Progenitor cell of endocrine pancreas (in vitro differentiated cells): ENCODE results near the gene RECQL5. TPM values are rescaled to one million over a fixed set of nuclear protein-coding genes. Genes with fewer than 3 reads are reported as not detected.
A peak's percentile ranks its signal among the peaks of the same experiment; 100 is the strongest.

Source experiments
- DNase-seq: peaks from one replicate; pipeline ENCODE4 v3.0.0; 2021; ENCODE audit warnings: low spot score; ENCODE audit not compliant: unreplicated experiment
- H3K27ac Mint-ChIP-seq: 2 replicates; pipeline ENCODE4 v1.8.0; 2021; ENCODE audit warnings: mild to moderate bottlenecking, moderate library complexity, mixed read lengths
- H3K27me3 Mint-ChIP-seq: 2 replicates; pipeline ENCODE4 v1.8.0; 2021; ENCODE audit warnings: mixed read lengths
- H3K36me3 Mint-ChIP-seq: 2 replicates; pipeline ENCODE4 v1.8.0; 2022; ENCODE audit warnings: mixed read lengths; ENCODE audit not compliant: insufficient read depth
- H3K4me1 Mint-ChIP-seq: 2 replicates; pipeline ENCODE4 v1.8.0; 2021; ENCODE audit warnings: low read depth, mixed read lengths
- H3K4me3 Mint-ChIP-seq: 2 replicates; pipeline ENCODE4 v1.8.0; 2021; ENCODE audit warnings: low read depth, mild to moderate bottlenecking, moderate library complexity, mixed read lengths
- H3K9me3 Mint-ChIP-seq: 2 replicates; pipeline ENCODE4 v1.8.0; 2021; ENCODE audit warnings: low read depth, mixed read lengths
- CTCF ChIP-seq: fragments of 200-600 bp; sonication (generic); IDR thresholded peaks from one replicate; pipeline ENCODE4 v1.5.0; 2021; ENCODE audit warnings: antibody characterized with exemption, mild to moderate bottlenecking; ENCODE audit not compliant: unreplicated experiment
- total RNA-seq: library from RNA; stranded (reverse); gene quantifications from 2 replicates; pipeline ENCODE4 v1.2.1, GENCODE V29; 2021

Gene RECQL5
- total RNA-seq, 1 donor from 2014 or later = 67.7 TPM

GRCh38 chr17:75637551-75637950 is 29.4 kb downstream of the RECQL5 start:
- peaks cover 18% of the 10 kb centered on the region for H3K4me1 Mint-ChIP-seq
- TF ChIP-seq CTCF = no peak
- H3K27me3 Mint-ChIP-seq = no peaks in the 10 kb centered on the region
- no peaks in the 10 kb centered on the region for H3K9me3 Mint-ChIP-seq
- DNase-seq = no peak
- no peak overlapping the region for H3K27ac Mint-ChIP-seq
- no peak overlapping the region for H3K4me3 Mint-ChIP-seq
- H3K36me3 Mint-ChIP-seq = no peaks in the 10 kb centered on the region

DNA sequence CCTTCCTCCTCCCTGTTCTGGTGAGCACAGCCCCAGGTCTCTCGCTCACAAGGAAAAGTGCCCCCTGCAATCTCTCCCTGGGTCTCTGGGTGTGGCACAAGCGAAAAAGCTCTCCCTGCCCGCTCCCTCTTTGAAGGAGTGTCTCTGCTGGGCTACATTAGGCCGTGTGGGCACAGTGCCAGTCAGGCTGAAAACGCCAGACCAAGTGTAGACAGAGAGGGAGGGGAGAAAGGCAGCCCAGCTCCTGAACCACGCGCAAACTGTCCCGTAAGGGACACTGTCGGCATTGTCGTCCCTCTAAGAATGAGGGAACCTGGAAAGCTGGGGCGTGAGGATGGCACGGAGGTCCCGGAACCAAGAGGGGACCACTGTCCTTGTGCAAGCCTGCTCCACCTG is 29.8 kb downstream of the RECQL5 start:
- H3K27ac Mint-ChIP-seq = peak overlapping the region; percentile 58
- peaks cover 16% of the 10 kb centered on the region for H3K4me1 Mint-ChIP-seq
- no peak for TF ChIP-seq CTCF
- H3K4me3 Mint-ChIP-seq = no peak overlapping the region
- no peaks in the 10 kb centered on the region for H3K27me3 Mint-ChIP-seq
- no peaks in the 10 kb centered on the region for H3K36me3 Mint-ChIP-seq
- DNase-seq = no peak
- H3K9me3 Mint-ChIP-seq = no peaks in the 10 kb centered on the region

GRCh38 chr17:75636381-75637142 is 30.4 kb downstream of the RECQL5 start:
- H3K9me3 Mint-ChIP-seq = no peaks in the 10 kb centered on the region

GRCh38 chr17:75635610-75636202 is 31.2 kb downstream of the RECQL5 start:
- H3K9me3 Mint-ChIP-seq = no peaks in the 10 kb centered on the region
- H3K27me3 Mint-ChIP-seq = no peaks in the 10 kb centered on the region
- H3K36me3 Mint-ChIP-seq = no peaks in the 10 kb centered on the region
- TF ChIP-seq CTCF = no peak
- peak overlapping the region; percentile 71 for H3K27ac Mint-ChIP-seq
- H3K4me1 Mint-ChIP-seq = peaks cover 16% of the 10 kb centered on the region
- no peak overlapping the region for H3K4me3 Mint-ChIP-seq
- no peak for DNase-seq

More at GRCh38 chr17:75636381-75637142, 30.4 kb downstream of the RECQL5 start:
- no peak for DNase-seq
- no peak overlapping the region for H3K4me3 Mint-ChIP-seq
- H3K4me1 Mint-ChIP-seq = peaks cover 16% of the 10 kb centered on the region
- no peak for TF ChIP-seq CTCF
- H3K36me3 Mint-ChIP-seq = no peaks in the 10 kb centered on the region
- peak overlapping the region; percentile 58 for H3K27ac Mint-ChIP-seq
- H3K27me3 Mint-ChIP-seq = no peaks in the 10 kb centered on the region

DNA sequence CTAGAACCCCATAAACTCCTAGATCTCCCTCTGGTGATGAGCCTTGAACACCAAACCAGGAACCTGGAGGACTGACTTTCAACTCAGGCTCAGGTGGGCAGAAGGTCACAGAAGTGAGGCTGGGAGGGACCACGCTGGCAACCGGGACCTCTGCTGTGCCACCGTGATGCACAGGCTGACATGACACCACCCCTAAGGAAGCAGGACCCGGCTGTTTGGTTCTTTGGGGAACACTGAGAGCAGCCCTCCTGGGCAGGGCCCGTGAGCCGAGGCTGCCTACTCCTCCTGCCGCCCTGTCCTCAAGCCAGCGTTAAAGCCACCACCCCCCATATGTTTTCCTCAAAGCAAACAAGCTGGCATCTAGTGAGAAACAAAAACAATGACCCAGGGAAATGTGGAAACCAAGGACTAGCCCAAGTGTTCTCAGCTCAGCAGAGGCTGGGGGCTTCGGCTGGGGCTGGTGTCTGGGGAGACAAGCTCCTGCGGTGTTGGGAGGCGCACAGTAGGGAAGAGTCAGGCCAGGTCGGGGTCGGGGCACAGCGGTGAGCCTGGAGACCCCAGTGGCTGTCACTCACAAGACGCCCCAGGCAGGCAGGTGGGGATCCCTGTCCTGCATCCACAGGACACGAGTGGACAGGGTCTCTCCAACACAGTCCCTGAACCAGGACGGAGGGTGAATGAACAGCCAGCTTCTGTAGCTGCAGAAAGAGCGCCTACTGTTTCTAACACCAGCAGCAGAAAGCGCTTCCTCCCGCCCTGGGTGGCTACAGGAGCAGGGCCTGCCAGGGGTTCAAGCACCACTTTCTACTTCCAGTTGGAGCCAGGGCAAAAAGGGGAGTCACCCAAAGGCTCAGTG is 32.0 kb downstream of the RECQL5 start:
- H3K9me3 Mint-ChIP-seq = no peaks in the 10 kb centered on the region
- H3K27me3 Mint-ChIP-seq = no peaks in the 10 kb centered on the region
- no peak overlapping the region for H3K4me3 Mint-ChIP-seq
- TF ChIP-seq CTCF = no peak
- H3K4me1 Mint-ChIP-seq = peaks cover 15% of the 10 kb centered on the region
- no peaks in the 10 kb centered on the region for H3K36me3 Mint-ChIP-seq
- DNase-seq = no peak
- no peak overlapping the region for H3K27ac Mint-ChIP-seq
